ENCODE measurements around the gene MAP3K6.

Gene MAP3K6

DNA sequence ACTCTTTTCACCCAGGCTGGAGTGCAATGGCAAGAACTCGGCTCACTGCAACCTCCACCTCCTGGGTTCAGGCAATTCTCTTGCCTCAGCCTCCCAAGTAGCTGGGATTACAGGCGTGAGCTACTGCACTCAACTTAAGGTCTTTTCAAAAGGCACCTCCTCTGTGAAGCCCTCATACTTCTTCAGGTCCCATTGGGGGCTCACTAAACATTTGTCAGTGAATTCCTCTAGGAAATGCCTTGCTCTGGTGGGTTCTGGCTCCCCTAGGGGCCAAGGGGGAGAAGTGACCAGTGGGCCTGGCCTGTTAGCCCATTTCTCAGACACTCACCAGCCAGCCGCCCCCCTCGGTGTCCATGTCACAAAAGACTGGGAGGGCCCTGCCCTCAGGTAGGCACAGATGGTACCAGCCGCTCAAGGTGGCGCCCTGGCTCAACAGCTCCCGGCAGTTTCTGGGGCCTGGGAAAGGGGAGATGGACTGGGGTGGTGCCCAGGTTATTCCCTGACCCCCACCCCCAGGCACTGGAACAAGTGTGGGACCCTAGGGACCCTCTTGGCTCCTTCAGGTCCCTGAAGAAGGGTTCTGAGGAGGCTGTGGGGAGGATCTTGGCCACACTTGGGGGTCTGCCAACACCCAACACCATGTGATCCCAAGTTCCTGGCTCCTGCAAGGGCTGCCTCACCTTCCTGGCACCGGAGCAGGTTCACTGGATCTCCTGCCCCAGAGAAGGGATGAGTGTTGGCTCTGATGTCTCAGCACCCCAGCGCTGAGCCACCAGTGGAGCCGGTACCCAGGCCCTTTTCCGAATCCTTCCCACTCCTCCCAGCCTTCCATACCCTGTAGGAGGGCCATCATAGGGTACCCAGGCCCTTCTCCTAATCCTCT is 6.3 kb upstream of the MAP3K6 start:
- Histone ChIP-seq H3K9ac (ENCODE audit: insufficient read length) (no peak overlapping the region), H3K4me3 (no peak overlapping the region), H3K27ac (no peak overlapping the region), H3K36me3 (ENCODE audit: insufficient read depth, low read length) (no peaks in the 10 kb centered on the region), H3K9me3 (ENCODE audit: low read depth, low read length) (no peaks in the 10 kb centered on the region)
- no peak for TF ChIP-seq POLR2AphosphoS5 (IDR thresholded peaks at IDR 0.05; ENCODE audit: borderline replicate concordance, low read depth, low read length)
- TF ChIP-seq FOXP2 (optimal IDR thresholded peaks at IDR 0.05; ENCODE audit: control extremely low read depth, extremely low read length, insufficient read depth) = no peak
- no peak for TF ChIP-seq EZH2 (IDR thresholded peaks at IDR 0.05)
- no peak for DNase-seq (ENCODE audit: low read depth, low spot score)

- TF ChIP-seq POLR2AphosphoS5 (IDR thresholded peaks at IDR 0.05; ENCODE audit: borderline replicate concordance, low read depth, low read length) = no peak
- TF ChIP-seq EZH2 (IDR thresholded peaks at IDR 0.05) = no peak
- no peak for TF ChIP-seq FOXP2 (optimal IDR thresholded peaks at IDR 0.05; ENCODE audit: control extremely low read depth, extremely low read length, insufficient read depth)
- no peak for DNase-seq (ENCODE audit: low read depth, low spot score)
- H3K4me3 ChIP-seq = no peak overlapping the region
- no peak overlapping the region for H3K27ac ChIP-seq
- no peaks in the 10 kb centered on the region for H3K9me3 ChIP-seq (ENCODE audit: low read depth, low read length)
- H3K9ac ChIP-seq (ENCODE audit: insufficient read length) = no peak overlapping the region
- H3K36me3 ChIP-seq (ENCODE audit: insufficient read depth, low read length) = no peaks in the 10 kb centered on the region
Measured at GRCh38 chr1:27372022-27372807, 5.5 kb upstream of the MAP3K6 start.

- Histone ChIP-seq H3K4me3 (no peak overlapping the region), H3K9ac (ENCODE audit: insufficient read length) (no peak overlapping the region), H3K27ac (no peak overlapping the region), H3K9me3 (ENCODE audit: low read depth, low read length) (no peaks in the 10 kb centered on the region), H3K36me3 (ENCODE audit: insufficient read depth, low read length) (no peaks in the 10 kb centered on the region)
- no peak for DNase-seq (ENCODE audit: low read depth, low spot score)
- TF ChIP-seq EZH2 (IDR thresholded peaks at IDR 0.05) (no peak), POLR2AphosphoS5 (IDR thresholded peaks at IDR 0.05; ENCODE audit: borderline replicate concordance, low read depth, low read length) (no peak), FOXP2 (optimal IDR thresholded peaks at IDR 0.05; ENCODE audit: control extremely low read depth, extremely low read length, insufficient read depth) (no peak)
Measured at GRCh38 chr1:27368869-27369582, 2.3 kb upstream of the MAP3K6 start.

- peak overlapping the region; percentile 97 for H3K4me3 ChIP-seq
- H3K9ac ChIP-seq (ENCODE audit: insufficient read length) = no peak overlapping the region
- TF ChIP-seq EZH2 (IDR thresholded peaks at IDR 0.05) (no peak), FOXP2 (optimal IDR thresholded peaks at IDR 0.05; ENCODE audit: control extremely low read depth, extremely low read length, insufficient read depth) (no peak), POLR2AphosphoS5 (IDR thresholded peaks at IDR 0.05; ENCODE audit: borderline replicate concordance, low read depth, low read length) (no peak)
- DNase-seq (ENCODE audit: low read depth, low spot score) = no peak
- no peaks in the 10 kb centered on the region for H3K36me3 ChIP-seq (ENCODE audit: insufficient read depth, low read length)
- H3K27ac ChIP-seq = peak overlapping the region; percentile 73
- no peaks in the 10 kb centered on the region for H3K9me3 ChIP-seq (ENCODE audit: low read depth, low read length)
Measured at GRCh38 chr1:27367160-27367650, 444 bp upstream of the MAP3K6 start.

GRCh38 chr1:27366113-27366410 is 699 bp downstream of the MAP3K6 start:
- TF ChIP-seq FOXP2 (optimal IDR thresholded peaks at IDR 0.05; ENCODE audit: control extremely low read depth, extremely low read length, insufficient read depth) = no peak
- no peak for TF ChIP-seq POLR2AphosphoS5 (IDR thresholded peaks at IDR 0.05; ENCODE audit: borderline replicate concordance, low read depth, low read length)
- no peak for TF ChIP-seq EZH2 (IDR thresholded peaks at IDR 0.05)
- no peaks in the 10 kb centered on the region for H3K36me3 ChIP-seq (ENCODE audit: insufficient read depth, low read length)
- peak overlapping the region; percentile 81; the same call in 1 of the 2 replicates for H3K27ac ChIP-seq
- H3K9me3 ChIP-seq (ENCODE audit: low read depth, low read length) = no peaks in the 10 kb centered on the region
- peak overlapping the region; percentile 65 for H3K9ac ChIP-seq (ENCODE audit: insufficient read length)
- peak overlapping the region; percentile 97 for H3K4me3 ChIP-seq
- DNase-seq (ENCODE audit: low read depth, low spot score) = no peak

GRCh38 chr1:27365372-27366112 is 1.2 kb downstream of the MAP3K6 start:
- H3K9me3 ChIP-seq (ENCODE audit: low read depth, low read length) = no peaks in the 10 kb centered on the region
- peak overlapping the region; percentile 97 for H3K4me3 ChIP-seq
- peak overlapping the region; percentile 81 for H3K27ac ChIP-seq
- H3K9ac ChIP-seq (ENCODE audit: insufficient read length) = peak overlapping the region; percentile 65
- TF ChIP-seq FOXP2 (optimal IDR thresholded peaks at IDR 0.05; ENCODE audit: control extremely low read depth, extremely low read length, insufficient read depth) (no peak), POLR2AphosphoS5 (IDR thresholded peaks at IDR 0.05; ENCODE audit: borderline replicate concordance, low read depth, low read length) (peak; percentile 56; the same call in 1 of the 2 replicates), EZH2 (IDR thresholded peaks at IDR 0.05) (no peak)
- DNase-seq (ENCODE audit: low read depth, low spot score) = peak; percentile 32
- no peaks in the 10 kb centered on the region for H3K36me3 ChIP-seq (ENCODE audit: insufficient read depth, low read length)

- no peak overlapping the region for H3K9ac ChIP-seq (ENCODE audit: insufficient read length)
- H3K27ac ChIP-seq = peak overlapping the region; percentile 73
- no peaks in the 10 kb centered on the region for H3K9me3 ChIP-seq (ENCODE audit: low read depth, low read length)
- H3K36me3 ChIP-seq (ENCODE audit: insufficient read depth, low read length) = no peaks in the 10 kb centered on the region
- TF ChIP-seq EZH2 (IDR thresholded peaks at IDR 0.05) (no peak), POLR2AphosphoS5 (IDR thresholded peaks at IDR 0.05; ENCODE audit: borderline replicate concordance, low read depth, low read length) (no peak), FOXP2 (optimal IDR thresholded peaks at IDR 0.05; ENCODE audit: control extremely low read depth, extremely low read length, insufficient read depth) (no peak)
- no peak for DNase-seq (ENCODE audit: low read depth, low spot score)
- peak overlapping the region; percentile 97 for H3K4me3 ChIP-seq
Measured at GRCh38 chr1:27364696-27365371, 1.9 kb downstream of the MAP3K6 start.
